Nephron progenitor cell (in vitro differentiated cells): ENCODE measurements around the gene GPR17.

Experiments used
- DNase-seq: peaks from one replicate; pipeline ENCODE4 v3.0.0; 2021
- H3K27ac Mint-ChIP-seq: 2 replicates; pipeline ENCODE4 v1.8.0; 2021; ENCODE audit warnings: mild to moderate bottlenecking, moderate library complexity, mixed read lengths
- H3K27me3 Mint-ChIP-seq: 2 replicates; pipeline ENCODE4 v1.8.0; 2021; ENCODE audit warnings: mild to moderate bottlenecking, low read depth, mixed read lengths; ENCODE audit not compliant: poor library complexity
- H3K36me3 Mint-ChIP-seq: 2 replicates; pipeline ENCODE4 v1.8.0; 2021; ENCODE audit warnings: low read depth, mixed read lengths
- H3K4me1 Mint-ChIP-seq: 2 replicates; pipeline ENCODE4 v1.8.0; 2021; ENCODE audit warnings: mixed read lengths
- H3K4me3 Mint-ChIP-seq: 2 replicates; pipeline ENCODE4 v1.8.0; 2021; ENCODE audit warnings: mild to moderate bottlenecking, moderate library complexity, mixed read lengths
- H3K9me3 Mint-ChIP-seq: 2 replicates; pipeline ENCODE4 v1.8.0; 2021; ENCODE audit warnings: mild to moderate bottlenecking, moderate library complexity, mixed read lengths
- TF ChIP-seq, protein P1 (sequence below): fragments of 200-600 bp; sonication (generic); IDR thresholded peaks from 2 replicates; pipeline ENCODE4 v1.5.0; 2021; ENCODE audit warnings: antibody characterized with exemption

GPR17 gene

DNA sequence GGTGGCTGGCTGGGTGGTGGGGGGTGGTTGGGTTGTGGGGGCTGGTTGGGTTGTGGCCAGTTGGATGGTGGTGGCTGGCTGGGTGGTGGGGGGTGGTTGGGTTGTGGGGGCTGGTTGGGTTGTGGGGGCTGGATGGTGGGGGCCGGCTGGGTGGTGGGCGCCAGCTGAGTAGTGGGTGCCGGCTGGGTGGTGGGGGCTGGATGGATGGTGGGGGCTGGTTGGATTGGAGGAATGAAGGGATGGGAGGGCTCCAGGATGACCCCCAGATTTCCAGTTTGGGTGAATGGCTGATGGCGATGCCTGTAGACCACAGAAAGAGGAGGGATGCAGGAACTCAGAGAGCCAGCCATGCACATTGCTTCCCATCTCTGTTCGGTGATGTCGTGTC, 26.8 kb upstream of the GPR17 start:
- Mint-ChIP-seq H3K4me1 (peaks cover 56% of the 10 kb centered on the region), H3K27ac (peak overlapping the region; percentile 59), H3K36me3 (no peaks in the 10 kb centered on the region), H3K27me3 (peaks cover 18% of the 10 kb centered on the region), H3K4me3 (no peak overlapping the region), H3K9me3 (peaks cover 9% of the 10 kb centered on the region)
- no peak for DNase-seq
- TF ChIP-seq, protein P1, sequence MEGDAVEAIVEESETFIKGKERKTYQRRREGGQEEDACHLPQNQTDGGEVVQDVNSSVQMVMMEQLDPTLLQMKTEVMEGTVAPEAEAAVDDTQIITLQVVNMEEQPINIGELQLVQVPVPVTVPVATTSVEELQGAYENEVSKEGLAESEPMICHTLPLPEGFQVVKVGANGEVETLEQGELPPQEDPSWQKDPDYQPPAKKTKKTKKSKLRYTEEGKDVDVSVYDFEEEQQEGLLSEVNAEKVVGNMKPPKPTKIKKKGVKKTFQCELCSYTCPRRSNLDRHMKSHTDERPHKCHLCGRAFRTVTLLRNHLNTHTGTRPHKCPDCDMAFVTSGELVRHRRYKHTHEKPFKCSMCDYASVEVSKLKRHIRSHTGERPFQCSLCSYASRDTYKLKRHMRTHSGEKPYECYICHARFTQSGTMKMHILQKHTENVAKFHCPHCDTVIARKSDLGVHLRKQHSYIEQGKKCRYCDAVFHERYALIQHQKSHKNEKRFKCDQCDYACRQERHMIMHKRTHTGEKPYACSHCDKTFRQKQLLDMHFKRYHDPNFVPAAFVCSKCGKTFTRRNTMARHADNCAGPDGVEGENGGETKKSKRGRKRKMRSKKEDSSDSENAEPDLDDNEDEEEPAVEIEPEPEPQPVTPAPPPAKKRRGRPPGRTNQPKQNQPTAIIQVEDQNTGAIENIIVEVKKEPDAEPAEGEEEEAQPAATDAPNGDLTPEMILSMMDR = no peak

DNA sequence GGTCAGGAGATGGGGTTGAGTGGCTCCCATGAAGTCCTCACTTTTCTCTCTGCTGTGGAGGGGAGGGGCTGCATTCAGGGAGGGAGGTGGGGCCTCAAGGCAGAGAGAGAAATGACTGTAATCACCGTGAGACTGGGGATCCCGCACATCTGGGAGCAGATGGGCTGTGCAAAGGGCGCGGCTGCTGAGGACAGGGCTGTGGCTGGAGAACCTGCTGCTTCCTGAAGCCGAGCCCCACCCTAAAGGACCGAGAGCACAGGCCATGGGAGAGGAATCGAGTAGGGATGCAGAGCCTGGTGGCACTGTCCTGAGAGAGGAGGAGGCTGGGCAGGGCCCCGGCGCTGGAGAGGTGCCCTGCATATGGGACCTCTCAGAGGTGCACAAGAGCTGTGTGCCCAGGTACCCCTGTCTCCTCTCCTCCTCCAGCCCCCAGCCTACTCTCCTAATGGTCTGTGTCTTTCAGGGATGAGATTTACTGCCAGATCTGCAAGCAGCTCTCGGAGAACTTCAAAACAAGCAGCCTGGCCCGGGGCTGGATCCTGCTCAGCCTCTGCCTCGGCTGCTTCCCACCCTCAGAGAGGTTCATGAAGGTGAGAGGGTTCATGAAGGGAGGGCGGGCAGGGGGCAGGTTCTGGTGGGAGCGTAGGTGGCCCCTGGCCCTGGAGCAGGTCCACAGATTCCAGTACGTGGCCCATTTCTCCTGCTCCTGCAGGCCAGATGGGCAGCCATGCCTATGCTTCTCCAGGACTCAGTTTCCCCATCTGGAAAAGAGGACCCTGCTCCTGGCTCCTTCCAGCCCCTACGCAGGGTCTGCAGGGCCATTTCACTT, 25.9 kb upstream of the GPR17 start:
- no peak overlapping the region for H3K27ac Mint-ChIP-seq
- H3K9me3 Mint-ChIP-seq = peaks cover 8% of the 10 kb centered on the region
- TF ChIP-seq, protein P1 = no peak
- no peaks in the 10 kb centered on the region for H3K36me3 Mint-ChIP-seq
- H3K4me1 Mint-ChIP-seq = peaks cover 54% of the 10 kb centered on the region
- H3K27me3 Mint-ChIP-seq = peaks cover 14% of the 10 kb centered on the region
- H3K4me3 Mint-ChIP-seq = no peak overlapping the region
- no peak for DNase-seq

- TF ChIP-seq, protein P1 = no peak
- Mint-ChIP-seq H3K27me3 (peaks cover 11% of the 10 kb centered on the region), H3K9me3 (peaks cover 4% of the 10 kb centered on the region), H3K36me3 (no peaks in the 10 kb centered on the region), H3K4me1 (peaks cover 46% of the 10 kb centered on the region), H3K27ac (no peak overlapping the region), H3K4me3 (no peak overlapping the region)
- no peak for DNase-seq
Observed at GRCh38 chr2:127620866-127621265, 25.1 kb upstream of the GPR17 start.

DNA sequence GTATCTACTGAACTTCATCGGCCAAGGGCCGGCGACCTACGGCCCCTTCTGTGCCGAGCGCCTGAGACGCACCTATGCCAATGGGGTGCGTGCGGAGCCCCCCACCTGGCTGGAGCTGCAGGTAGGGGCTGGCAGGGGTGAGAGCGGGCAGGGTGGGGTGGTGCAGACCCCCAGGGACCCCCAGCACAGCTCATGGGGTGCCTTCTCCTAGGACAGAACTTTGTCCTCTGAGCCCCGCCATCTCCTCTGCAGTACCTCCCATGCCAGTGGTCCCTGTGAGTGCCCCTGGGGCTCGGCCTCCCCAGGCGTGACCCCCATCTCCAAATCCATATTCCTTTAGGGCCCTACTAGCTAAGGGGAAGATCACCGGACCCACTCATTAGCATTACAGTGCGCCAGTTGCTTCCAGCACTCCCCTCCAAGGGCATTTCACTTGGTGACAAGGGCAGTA, 23.9 kb upstream of the GPR17 start:
- Mint-ChIP-seq H3K27ac (no peak overlapping the region), H3K9me3 (peaks cover 4% of the 10 kb centered on the region), H3K27me3 (peaks cover 9% of the 10 kb centered on the region), H3K36me3 (no peaks in the 10 kb centered on the region), H3K4me1 (peaks cover 35% of the 10 kb centered on the region), H3K4me3 (no peak overlapping the region)
- DNase-seq = no peak
- TF ChIP-seq, protein P1 = no peak

DNA sequence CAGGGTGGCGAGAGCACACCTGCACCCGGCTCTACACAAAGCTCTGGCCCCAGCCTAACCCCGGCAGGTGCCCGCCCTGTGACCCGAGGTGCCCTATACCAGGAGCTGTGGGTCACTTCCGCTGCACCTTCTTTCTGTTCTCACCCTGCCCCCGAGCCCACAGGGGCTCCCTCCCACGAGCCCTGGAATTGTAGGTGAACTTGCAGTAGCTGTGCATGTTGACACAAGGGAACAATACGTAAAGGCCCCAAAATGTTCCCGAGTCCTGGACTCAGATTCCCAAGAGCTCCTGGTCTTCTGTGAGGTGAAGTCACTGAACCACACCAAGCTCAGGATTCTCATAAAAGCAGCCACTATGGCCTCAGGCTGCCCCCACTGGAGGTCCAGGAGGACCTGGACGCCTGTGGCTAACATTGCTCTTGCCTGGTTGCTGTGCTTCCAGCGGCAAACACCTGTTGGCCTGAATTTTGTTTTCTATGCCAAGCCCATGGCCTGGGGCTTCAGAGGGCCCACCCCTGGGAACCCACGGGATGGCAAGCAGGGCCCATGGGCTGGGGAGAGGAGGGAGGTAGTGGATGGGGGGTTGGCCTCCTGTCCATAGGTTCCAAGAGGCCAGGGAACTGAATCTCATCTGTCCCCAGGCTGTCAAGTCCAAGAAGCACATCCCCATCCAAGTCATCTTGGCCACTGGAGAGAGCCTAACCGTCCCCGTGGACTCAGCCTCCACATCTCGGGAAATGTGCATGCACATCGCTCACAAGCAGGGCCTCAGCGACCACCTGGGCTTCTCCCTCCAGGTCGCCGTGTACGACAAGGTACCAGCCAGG, 23.2 kb upstream of the GPR17 start:
- Mint-ChIP-seq H3K4me1 (peaks cover 30% of the 10 kb centered on the region), H3K36me3 (no peaks in the 10 kb centered on the region), H3K27ac (no peak overlapping the region), H3K27me3 (peaks cover 9% of the 10 kb centered on the region), H3K4me3 (no peak overlapping the region), H3K9me3 (peaks cover 3% of the 10 kb centered on the region)
- TF ChIP-seq, protein P1 = no peak
- DNase-seq = no peak
